Frontal cortex (tissue), 4 donors: ENCODE measurements around the gene DDX52. TPM values are rescaled to one million over a fixed set of nuclear protein-coding genes. Genes with fewer than 3 reads are reported as not detected.
"Not testable (repeated sequence)": the region's sequence is repeated elsewhere in the genome, so short reads cannot be mapped to it uniquely, and the experiment has no call there.

ENCODE experiments used
- DNase-seq, 2 donors: peaks; one replicate each; pipeline ENCODE4 v3.0.0; 2012; ENCODE audit warnings: low spot score in 2 of 2
- FAIRE-seq: peaks from 2 replicates; lab custom pipeline; 2012; peaks lifted over from hg19 to GRCh38; lab: Jason Lieb, UNC
- total RNA-seq: library from RNA; depleted of rRNA; stranded (reverse); fragments of >200 nt; gene quantifications from one replicate; pipeline ENCODE4 v1.2.3, GENCODE V29; 2014
- donor health status: control.
- donor health status: control.
- donor health status: control.

Gene DDX52
- total RNA-seq, 1 donor from 2014 or later: 35.9 TPM

DNA sequence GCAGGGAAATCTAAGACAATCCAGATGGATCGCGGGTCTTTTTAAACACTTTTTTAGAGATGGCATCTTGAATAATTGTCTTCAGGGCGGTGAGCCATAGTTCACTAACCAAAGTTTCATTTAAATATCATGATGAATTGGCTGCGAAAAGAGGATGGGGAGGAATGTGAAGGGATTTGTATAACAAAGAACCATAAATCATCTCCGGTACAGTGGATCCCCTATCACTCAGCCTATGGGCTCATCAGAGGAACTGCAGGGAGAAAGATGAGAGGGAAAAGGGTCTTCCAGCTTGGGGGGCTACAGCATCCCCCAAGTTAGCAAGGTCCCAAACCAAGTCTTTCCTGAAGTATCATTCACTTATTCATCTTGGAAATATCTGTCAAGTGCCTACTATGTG, 16.7 kb upstream of the DDX52 start:
- no peak for DNase-seq
- no peak for FAIRE-seq

DNA sequence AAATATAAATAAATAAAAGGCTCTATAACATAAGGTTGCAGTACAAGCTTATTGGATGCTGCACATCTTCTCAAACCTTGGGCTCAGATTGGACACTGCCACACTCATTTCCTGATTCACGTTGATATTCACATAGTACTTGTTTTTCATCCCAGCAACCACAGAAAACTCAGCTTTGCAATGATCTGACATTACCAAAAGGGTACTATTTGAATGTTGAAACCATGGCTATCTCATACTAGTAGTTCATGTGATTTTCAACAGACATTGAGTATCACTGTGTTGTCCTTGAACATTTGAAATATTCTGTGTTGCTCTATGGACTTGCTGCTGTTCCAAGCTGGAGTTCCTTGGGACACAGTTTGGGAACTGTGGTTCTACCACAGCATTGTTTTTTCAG, 14.0 kb upstream of the DDX52 start:
- FAIRE-seq (no peak), DNase-seq (no peak)

DNA sequence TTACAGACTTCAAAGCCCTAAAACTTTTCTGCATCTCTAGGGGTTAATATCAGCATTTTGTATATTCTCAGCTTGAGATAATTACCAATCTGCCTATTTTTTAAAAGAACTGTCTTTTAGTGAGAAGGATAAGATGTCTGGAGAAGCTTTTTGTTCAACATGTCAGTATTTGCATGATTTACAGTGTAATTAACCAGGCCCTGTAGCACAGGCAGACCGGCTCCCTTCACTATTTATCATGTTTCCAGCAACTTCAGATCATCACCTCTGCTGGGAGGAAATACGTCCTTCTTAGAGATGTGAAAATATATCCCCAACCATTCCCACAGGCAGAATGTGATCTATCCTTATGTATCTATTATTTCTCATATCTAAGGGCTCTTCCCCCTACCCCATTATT, 8.6 kb upstream of the DDX52 start:
- no peak for FAIRE-seq
- no peak for DNase-seq

DNA sequence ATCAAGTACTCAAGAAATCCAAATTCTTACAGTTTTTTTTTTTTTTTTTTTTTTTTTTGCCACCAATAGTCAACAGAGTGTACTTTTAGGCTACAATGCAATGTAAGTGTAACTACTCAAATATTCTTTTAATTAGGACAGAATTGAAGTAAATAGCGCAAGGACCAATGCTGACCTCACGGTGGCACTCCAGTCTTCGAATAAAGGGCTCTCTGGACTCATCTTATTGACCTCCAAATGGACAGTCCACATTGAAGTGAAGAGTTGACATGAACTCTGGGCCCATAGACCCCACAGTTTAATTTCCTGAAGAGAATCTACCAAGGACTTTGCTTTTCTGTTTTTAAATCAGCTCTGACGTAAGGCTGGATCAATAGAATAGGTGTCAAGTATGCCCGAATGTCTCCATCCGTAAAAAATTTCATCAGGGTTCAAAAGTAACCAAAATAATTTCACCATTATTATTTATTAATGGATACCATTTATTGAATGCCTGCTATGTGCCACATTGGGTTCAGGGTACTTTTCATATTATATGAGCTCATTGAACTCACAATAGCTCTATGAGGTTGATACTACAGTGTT, 7.3 kb upstream of the DDX52 start:
- FAIRE-seq (no peak), DNase-seq (peak in 1 of 2 donors; percentile 16)

DNA sequence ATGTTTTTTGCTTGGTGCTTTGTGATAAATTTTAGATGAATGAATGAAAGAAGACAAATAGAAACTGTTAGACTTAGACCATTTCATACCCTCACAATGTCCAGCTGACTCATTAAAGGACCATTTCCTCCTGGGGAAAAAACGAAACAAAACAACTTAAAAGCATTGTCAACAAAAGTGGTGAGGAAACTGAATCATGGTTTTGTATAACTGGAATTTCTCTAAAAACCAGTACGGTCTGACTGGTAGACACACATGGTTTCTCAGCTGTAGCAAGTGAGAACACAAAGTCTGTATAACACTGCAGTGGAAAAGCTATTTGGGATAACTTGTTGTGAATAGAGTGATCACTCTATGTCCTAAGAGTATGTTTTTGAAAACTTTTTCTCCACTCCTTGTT, 5.3 kb upstream of the DDX52 start:
- no peak for FAIRE-seq
- DNase-seq: no peak

DNA sequence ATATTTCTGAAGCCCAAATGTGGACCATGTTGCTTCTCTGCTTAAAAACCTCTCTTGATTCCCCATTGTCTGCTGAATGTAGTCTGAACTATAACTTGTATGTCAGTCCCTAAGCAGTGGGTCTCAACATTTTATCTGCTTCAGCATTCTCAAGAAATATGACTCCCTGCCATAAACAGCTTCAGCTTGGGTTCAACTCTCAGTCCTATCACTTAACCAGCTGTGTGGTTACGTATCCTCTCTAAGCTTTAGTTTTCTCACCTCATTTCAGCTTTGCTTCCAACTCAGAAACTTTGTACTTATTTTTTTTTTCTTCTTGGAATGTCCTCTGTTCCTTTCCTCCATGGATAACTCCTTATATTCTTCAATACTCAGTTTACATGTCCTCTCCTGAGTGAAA, 4.6 kb upstream of the DDX52 start:
- DNase-seq (no peak), FAIRE-seq (no peak)

DNA sequence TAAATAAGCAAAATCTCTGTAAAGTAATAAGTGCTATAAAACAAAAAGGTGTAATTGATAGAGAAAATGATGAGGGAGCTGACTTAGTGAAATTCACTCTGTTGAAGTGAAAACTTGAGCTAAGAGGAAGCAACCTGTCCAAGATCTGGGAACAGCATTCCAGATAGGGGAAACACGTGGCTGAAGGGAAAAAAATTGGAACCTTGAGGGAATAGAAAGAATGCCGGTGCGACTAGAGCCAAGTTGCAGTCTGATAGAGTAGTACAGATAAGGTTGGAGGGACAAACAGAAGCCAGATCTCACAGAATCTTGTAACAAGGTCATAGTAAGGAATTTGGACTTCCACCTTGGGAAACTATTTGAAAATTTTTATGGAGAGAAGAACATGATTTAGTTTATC, 623 bp upstream of the DDX52 start:
- FAIRE-seq (no peak), DNase-seq (no peak)

DNA sequence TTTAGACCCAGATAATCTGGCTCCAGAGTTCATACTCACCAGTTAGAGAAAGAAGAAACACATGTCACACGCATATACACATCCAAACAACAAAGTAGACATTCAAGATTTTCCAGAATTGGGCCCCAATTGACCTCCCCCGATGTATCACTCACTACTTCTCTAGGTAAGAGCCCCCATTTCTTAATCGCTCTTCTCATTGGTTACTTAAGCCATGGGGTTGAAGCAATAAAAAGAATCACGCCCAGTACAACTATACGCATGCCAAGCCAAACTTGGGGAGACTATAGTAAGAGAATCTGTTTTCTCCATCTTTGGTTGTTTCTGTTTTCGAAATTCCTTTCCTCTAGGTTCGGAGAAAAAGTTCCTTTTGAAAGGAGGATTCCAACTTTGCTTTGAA, 565 bp downstream of the DDX52 start:
- FAIRE-seq (no peak), DNase-seq (no peak)

DNA sequence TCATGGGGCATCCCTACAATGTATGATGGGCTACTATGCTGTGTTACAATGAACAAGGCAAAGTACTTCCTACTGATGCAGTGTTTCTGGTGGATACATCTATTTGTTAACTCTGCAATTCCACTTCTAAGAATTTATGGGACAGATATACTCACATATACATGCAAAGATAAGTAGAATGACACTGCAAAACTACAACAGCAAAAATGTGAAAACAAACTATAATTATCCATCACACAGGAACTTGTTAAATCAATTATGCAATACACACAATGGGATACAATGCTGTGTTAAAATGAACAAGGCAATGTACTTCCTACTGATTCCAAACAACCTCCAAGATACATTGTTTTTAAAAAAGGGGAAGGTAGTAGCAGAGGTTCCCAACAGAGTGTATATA, 3.2 kb downstream of the DDX52 start:
- DNase-seq: no peak
- FAIRE-seq: no peak

DNA sequence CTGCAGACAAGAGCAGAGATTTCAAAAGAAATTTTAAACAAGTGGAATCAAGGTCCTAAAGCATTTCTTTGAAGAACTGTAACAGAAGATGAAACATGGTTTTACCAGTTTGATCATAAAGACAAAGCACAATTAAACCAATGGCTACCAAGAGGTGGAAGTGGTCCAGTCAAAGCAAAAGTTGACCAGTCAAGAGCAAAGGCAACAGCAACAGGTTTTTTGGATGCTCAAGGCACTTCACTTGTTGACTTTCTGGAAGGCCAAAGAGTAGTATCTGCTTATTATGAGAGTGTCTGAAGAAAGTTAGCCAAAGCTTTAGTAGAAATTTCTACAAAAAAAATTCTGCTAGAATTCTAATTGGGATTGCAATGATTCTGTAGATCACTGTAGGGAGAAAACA, 5.3 kb downstream of the DDX52 start:
- DNase-seq (no peak), FAIRE-seq (no peak)

DNA sequence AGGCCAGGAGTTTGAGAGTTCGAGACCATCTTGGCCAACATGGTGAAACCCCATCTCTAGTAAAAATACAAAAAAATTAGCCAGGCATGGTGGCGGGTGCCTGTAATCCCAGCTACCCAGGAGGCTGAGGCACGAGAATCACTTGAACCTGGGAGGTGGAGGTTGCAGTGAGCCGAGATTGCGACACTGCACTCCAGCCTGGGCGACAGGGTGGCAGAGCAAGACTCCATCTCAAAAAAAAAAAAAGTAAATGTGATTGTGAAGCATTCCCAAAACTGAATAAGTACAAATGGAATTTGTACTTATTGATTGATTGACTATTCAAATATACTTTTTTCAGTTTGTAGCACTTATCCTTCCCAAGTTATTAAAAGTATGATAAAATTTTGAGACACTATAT, 26.8 kb downstream of the DDX52 start:
- not testable (repeated sequence) for FAIRE-seq, DNase-seq

DNA sequence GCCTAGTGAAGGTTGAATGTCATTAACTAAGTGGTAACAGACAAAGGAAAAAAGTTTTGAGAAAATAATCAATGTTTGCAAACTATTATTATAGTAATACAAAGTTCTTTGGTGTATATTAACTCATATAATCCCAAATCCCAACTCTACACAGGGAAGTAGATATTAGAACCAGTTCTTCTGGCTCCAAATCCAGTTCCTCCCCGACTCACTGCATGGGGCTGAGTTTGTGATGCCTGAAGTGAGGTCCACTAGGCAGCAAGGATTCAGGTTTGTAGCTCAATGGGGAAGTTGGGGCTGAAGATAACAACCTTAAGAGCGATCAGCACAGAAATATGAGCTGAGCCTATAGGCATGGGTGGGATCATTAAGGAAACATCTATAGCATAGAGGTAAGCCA, 28.4 kb downstream of the DDX52 start:
- no peak for DNase-seq
- FAIRE-seq: no peak

DNA sequence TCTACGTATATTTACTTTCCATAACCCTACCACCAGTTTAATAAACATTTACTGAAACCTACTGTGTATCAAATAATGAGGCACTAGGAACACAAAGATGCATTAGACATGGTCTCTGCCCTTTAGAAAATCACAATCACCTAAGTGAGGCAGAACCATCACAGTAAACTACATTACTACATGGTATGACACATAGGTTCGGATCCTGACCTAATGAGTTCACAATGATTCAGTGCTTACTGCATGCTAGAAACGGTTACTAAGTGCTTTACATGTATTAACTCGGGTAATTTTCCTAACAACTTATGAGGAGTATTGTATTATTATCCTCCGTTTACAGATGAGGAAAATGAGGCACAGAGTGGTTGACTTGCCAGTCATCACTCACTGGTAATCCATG, 28.9 kb downstream of the DDX52 start:
- FAIRE-seq: no peak

DNA sequence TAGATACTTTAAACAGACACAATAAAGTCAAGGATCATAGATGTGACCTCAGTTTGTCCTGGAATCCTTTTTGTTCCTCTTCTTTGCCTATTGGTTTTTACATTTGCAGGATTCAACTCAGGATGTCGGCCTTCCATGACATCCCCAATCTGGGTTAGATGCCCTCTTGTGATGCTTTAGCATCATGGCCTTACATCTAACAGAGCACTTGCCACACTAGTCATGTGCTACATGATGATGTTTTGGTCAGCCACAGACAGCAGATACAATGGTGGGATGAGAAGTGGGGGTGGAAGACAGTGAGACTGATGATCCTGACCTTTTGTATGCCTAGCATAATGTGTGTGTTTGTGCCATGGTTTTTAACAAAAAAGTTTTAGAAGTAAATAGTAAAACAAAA, 32.3 kb downstream of the DDX52 start:
- FAIRE-seq: no peak
- no peak for DNase-seq

More for the DNA sequence above, 28.9 kb downstream of the DDX52 start:
- no peak for DNase-seq

DNA sequence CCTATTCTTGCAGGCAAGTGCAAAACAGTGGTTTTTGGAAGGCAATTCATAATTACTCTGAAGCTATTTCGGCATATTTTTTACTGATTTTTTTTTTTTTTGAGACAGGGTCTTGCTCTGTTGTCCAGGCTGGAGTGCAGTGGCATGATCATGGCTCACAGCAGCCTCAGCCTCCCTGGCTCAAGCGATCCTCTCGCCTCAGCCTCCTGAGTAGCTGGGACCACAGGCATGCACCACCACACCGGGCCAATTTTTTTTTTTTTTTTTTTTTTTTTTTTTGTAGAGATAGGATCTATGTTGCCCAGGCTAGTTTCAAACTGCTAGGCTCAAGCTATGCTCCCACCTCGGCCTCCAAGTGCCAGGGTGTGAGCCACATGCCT, 33.2 kb downstream of the DDX52 start:
- not testable (repeated sequence) for FAIRE-seq, DNase-seq

DNA sequence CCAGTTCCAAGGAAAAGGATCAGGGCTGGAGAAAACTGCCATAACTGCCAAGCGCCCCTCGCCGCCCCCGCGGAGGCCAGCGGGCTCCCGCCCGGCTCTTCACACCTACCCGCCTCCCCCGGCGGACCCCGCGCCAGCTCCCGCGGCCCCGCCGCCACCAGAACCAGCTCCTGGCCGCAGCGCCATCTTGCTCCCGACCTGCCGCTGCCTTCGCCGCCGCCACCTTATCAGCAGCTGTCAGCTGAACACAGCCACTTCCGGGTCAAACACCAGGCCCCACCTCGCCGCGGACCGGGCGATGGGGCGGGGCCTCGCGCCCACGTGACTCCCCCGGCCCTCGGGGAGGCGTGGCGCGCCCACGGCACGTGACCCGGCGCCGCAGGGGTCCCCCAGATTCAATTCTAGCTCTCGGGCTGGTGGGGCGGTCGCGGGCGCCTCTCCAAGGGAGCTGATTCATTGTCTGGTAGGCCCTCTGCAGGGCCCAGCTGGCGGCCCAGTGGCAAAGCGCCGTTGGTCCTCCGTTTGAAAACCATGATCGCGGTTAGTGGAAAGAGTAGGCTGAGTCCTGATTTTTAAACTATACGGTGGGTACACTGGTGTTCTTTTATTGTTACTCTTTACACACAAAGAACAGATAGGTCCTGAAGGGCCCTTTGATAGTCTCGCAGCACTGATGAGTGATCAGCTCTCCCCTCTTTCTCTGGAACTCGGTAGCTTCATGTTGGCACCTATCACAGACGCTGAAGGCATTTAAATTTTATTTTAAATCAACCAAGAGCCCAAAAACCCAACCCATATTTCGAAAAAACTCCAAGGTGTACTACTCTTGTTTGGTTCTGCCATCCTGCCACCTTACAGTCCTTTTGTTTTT, 33.8 kb downstream of the DDX52 start, which contains the start of gene SYNRG:
TSS of gene SYNRG (minus strand) at position 249 of the 871 bp plus-strand sequence. CDS start at position 186, 63 bp downstream.
- peak; percentile 98 to 99 for DNase-seq
- FAIRE-seq: no peak

DNA sequence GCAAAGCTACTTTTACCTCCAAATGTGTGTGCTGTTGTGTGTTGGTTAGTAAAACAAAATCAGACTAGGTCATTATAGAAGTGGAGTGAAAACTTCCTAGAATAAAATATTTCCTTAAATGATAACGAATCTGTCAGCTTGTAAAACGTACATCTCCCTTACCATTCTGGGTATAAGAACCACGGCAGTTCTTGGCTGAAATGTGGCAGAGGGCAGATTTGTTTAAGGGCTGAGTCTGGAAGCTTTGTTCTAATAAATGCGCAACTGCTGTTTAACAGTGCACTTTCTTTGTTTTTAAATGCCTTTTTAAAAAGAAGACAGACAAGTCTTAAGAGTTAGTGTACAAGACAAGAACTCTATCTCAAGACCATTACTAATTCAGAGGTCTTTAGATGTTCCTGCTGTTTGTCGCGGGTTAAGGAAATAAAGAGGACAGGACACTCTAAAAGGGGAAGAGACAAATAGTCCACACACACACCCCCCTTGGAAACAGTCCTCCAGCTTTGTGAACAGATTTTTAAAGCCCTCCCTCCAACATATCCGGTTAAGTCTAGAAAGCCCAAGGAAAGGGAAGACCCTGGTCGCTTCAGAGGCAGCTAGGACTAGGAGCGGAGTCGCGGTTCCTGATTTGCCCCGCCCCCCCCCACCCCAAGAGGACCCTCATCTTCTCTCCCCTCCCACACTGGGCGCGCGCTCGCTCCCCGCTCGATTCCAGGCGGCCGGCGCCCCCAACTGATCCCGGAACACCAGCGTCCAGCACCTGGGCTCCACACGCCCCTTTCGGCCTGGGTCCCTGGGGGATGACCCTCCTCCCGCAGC, 34.7 kb downstream of the DDX52 start:
- no peak for FAIRE-seq

DNA sequence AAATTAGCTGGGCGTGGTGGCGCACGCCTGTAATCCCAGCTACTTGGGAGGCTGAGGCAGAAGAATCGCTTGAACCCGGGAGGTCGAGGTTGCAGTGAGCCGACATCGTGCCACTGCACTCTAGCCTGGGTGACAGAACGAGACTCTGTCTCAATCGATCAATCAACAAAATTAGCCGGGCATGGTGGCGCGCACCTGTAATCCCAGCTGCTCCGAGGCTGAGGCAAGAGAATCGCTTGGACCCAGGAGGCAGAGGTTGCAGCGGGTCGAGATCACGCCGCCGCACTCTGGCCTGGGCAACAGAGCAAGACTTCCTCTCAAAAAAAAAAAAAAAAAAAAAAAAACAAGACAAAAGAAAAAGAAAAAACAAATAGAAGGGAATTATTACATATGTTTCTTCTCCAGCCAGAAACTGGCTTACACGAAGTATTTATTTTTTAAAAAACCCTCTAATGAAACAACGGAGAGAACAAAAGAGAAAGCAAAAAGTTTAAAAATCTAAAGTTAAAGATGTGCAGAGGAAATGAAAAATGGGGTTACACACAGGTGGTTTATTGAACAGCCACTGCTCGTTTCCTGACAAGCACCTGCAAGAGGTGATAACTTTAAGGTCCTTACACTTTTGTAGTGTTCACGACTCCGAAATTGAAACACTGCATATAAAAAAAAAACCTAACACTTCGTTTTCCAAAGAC, 35.5 kb downstream of the DDX52 start:
- no peak for FAIRE-seq
- DNase-seq: no peak

More for the DNA sequence above, 34.7 kb downstream of the DDX52 start:
- DNase-seq: peak in 1 of 2 donors; percentile 23

DNA sequence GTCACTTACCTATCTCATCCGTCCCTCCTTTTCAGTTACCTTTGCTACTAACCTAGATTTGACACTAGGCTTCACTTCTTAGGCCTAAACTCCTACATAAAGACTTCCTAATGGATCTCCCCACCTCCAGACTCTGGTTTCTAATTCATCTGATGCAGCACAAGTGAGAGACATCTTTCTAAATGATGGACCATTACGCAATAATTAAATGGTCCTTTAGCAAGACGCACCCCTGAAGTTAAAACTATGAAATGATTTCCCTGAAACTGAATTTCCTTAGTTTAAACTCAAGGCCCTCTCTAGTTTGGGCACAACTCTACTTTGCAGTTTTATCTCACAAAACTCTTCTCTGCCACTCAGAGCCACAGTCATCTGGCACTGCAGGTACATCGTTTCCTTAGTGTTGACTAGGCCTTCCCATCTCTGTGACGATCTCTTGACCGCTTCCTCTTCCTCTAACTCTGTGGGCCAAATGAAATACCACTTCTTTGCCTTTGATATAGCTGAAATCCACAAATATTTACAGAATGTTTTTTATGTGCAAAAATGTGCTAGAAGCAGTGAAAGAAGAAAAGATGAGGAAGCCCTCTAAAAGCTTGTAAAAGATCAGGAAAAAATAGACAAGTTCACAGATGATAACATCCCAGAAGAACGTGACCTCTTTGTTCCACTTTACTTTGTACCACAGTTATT, 37.3 kb downstream of the DDX52 start:
- FAIRE-seq: no peak
- DNase-seq: no peak
